IPS DF 6.9 (cell line): Measurements from ENCODE around the gene ZSWIM5.

Experiments
- DNase-seq: peaks from one replicate; pipeline ENCODE4 v3.0.0-alpha.2; 2013; ENCODE audit warnings: low read depth, low spot score
- H3K27ac ChIP-seq: one replicate; pipeline ENCODE4 v1.5.1; 2013; ENCODE audit warnings: low read length, control low read depth
- H3K27me3 ChIP-seq: 2 replicates; pipeline ENCODE4 v1.6.1; 2013; ENCODE audit warnings: mild to moderate bottlenecking, low read length; ENCODE audit not compliant: control insufficient read depth, insufficient read depth
- H3K36me3 ChIP-seq: 2 replicates; pipeline ENCODE4 v1.6.1; 2013; ENCODE audit warnings: low read length; ENCODE audit not compliant: control insufficient read depth, insufficient read depth
- H3K4me1 ChIP-seq: 2 replicates; pipeline ENCODE4 v1.6.1; 2013; ENCODE audit warnings: low read length; ENCODE audit not compliant: control insufficient read depth, insufficient read depth
- H3K4me3 ChIP-seq: 2 replicates; pipeline ENCODE4 v1.5.1; 2013; ENCODE audit warnings: mild to moderate bottlenecking, low read length
- H3K9me3 ChIP-seq: 2 replicates; pipeline ENCODE4 v1.6.1; 2013; ENCODE audit warnings: low read length, inconsistent platforms; ENCODE audit not compliant: control insufficient read depth, insufficient read depth
- WGBS: extraction: QIAGEN DNeasy Blood & Tissue Kit; methylation state at CpG from one replicate; pipeline ENCODE4 v1.1.7; 2013; ENCODE audit warnings: mixed read lengths, missing lambda C conversion rate; ENCODE audit not compliant: insufficient read length, insufficient coverage; 5-methylcytosine and 5-hydroxymethylcytosine counted together

ZSWIM5 gene

DNA sequence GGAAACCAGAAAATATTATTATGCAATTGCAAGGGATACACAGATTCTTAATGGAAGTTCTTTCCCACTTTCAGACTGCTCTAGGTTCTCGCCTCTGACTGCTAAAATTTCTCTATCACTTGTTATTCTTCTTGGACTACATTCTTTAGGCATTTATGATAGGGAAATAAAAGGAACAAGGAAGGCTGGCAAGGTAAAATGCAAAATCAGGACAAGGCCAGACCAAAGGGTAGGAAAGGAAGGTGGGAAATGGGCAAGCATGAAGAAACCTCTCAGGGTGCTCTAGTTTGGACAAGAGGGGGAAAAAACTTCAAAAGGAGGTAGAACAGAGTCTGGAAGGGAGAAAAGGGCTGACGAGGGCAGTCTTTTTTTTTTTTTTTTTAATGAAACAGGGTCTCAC lies 168.2 kb downstream of the ZSWIM5 start:
- DNase-seq: no peak
- Histone ChIP-seq H3K36me3 (no peaks in the 10 kb centered on the region), H3K27me3 (no peaks in the 10 kb centered on the region), H3K9me3 (no peaks in the 10 kb centered on the region), H3K4me3 (no peak overlapping the region), H3K27ac (no peak overlapping the region), H3K4me1 (peaks cover 2% of the 10 kb centered on the region; the same call in 1 of the 2 replicates)
- no CpG with 5 or more reads among the region's 2 CpGs for WGBS

DNA sequence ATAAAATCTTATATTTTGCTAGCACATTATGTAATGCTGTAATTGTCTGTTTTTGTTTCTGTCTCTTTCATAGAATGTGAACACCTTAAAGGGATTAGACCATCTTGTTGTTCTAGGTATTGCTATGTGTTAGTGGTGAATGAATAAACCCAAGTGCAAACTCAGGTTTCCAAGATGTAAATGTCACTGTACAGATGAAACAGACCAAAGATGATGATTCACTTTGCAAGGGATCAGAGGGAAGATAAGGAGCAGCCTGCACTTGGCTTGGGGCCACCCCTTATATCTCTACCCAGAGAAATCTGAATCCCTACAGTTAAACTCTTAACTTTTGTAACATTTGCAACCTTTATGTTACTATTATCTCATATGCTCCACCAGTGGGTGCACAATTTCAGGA lies 168.9 kb downstream of the ZSWIM5 start:
- H3K27ac ChIP-seq: no peak overlapping the region
- DNase-seq: no peak
- H3K4me3 ChIP-seq: no peak overlapping the region
- no peaks in the 10 kb centered on the region for H3K4me1 ChIP-seq
- no peaks in the 10 kb centered on the region for H3K36me3 ChIP-seq
- no peaks in the 10 kb centered on the region for H3K9me3 ChIP-seq
- H3K27me3 ChIP-seq: no peaks in the 10 kb centered on the region

GRCh38 chr1:45035631-45036301 lies 170.6 kb downstream of the ZSWIM5 start:
- DNase-seq: no peak
- Histone ChIP-seq H3K27ac (no peak overlapping the region), H3K4me3 (no peak overlapping the region), H3K9me3 (no peaks in the 10 kb centered on the region), H3K27me3 (no peaks in the 10 kb centered on the region), H3K36me3 (no peaks in the 10 kb centered on the region), H3K4me1 (no peaks in the 10 kb centered on the region)
- WGBS: no CpG with 5 or more reads among the region's 7 CpGs

DNA sequence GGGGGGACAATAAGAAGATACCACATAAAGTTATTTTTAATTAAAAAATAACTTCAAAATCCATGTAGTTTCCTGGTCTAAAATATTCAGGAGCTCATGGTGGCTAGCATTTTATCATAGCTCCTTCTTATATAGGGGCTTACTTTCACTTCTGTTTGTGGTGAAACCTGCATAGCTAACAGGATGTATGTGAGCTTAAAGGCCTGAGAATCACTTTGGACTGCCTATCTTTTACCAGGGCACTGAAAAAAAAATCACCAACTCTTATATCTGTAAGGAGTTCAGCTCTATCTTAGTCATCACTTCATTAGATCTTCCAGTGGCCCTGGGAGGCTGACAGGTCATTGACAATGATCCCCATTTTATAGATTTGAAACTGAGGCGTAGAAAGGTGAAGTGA lies 173.0 kb downstream of the ZSWIM5 start:
- H3K27ac ChIP-seq: no peak overlapping the region
- DNase-seq: no peak
- H3K4me1 ChIP-seq: no peaks in the 10 kb centered on the region
- no peaks in the 10 kb centered on the region for H3K36me3 ChIP-seq
- no CpG with 5 or more reads among the region's 1 CpG for WGBS
- no peak overlapping the region for H3K4me3 ChIP-seq
- H3K9me3 ChIP-seq: no peaks in the 10 kb centered on the region
- H3K27me3 ChIP-seq: no peaks in the 10 kb centered on the region

DNA sequence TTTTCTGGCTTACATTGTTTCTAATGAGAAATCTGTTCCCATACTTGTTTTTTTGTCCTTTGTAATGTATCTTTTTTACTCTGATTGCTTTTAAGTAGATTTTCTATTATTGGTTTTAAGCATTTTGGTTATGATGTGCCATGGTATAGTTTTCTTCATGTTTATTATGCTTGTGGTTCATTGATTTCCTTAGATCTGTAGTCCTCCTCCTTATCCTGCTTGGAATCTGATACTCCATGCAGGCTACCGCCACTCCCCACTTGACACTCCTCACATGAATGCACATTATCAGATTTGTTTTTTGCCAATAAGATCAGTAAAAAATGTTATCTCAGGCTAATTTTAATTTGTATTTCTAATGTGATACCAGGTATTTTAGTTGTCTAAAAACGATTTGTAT lies 173.6 kb downstream of the ZSWIM5 start:
- no peak overlapping the region for H3K4me3 ChIP-seq
- no peaks in the 10 kb centered on the region for H3K4me1 ChIP-seq
- no peaks in the 10 kb centered on the region for H3K36me3 ChIP-seq
- no CpG with 5 or more reads among the region's 2 CpGs for WGBS
- no peak overlapping the region for H3K27ac ChIP-seq
- no peak for DNase-seq
- H3K27me3 ChIP-seq: no peaks in the 10 kb centered on the region
- H3K9me3 ChIP-seq: no peaks in the 10 kb centered on the region

DNA sequence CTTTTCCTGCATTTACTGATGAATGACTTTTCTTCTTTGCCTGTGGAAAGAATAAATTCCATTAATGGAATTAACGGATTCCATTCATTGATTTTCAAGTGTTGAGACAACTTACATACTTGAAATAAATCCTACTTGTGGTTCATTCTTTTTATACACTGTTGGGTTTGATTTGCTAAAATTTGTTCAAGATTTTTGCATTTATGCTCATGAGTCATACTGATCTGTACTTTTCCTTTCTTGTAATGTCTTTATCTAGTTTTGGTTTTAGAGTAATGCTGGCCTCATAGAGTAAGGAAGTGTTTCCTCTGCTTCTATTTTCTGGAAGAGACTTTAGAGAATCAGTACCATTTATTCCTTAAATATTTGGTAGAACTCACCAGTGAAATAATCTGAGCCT lies 180.0 kb downstream of the ZSWIM5 start:
- Histone ChIP-seq H3K9me3 (no peaks in the 10 kb centered on the region), H3K27ac (no peak overlapping the region), H3K4me1 (no peaks in the 10 kb centered on the region), H3K36me3 (no peaks in the 10 kb centered on the region), H3K4me3 (no peak overlapping the region), H3K27me3 (no peaks in the 10 kb centered on the region)
- no peak for DNase-seq
- no CpG with 5 or more reads among the region's 1 CpG for WGBS

GRCh38 chr1:45023663-45024062 lies 182.7 kb downstream of the ZSWIM5 start:
- Histone ChIP-seq H3K36me3 (no peaks in the 10 kb centered on the region), H3K9me3 (no peaks in the 10 kb centered on the region), H3K4me3 (no peak overlapping the region), H3K27me3 (no peaks in the 10 kb centered on the region), H3K4me1 (no peaks in the 10 kb centered on the region), H3K27ac (no peak overlapping the region)
- no peak for DNase-seq
- no CpG with 5 or more reads among the region's 1 CpG for WGBS

- no peaks in the 10 kb centered on the region for H3K4me1 ChIP-seq
- H3K9me3 ChIP-seq: no peaks in the 10 kb centered on the region
- WGBS: no CpG with 5 or more reads among the region's 16 CpGs
- no peaks in the 10 kb centered on the region for H3K27me3 ChIP-seq
- peaks cover 2% of the 10 kb centered on the region; the same call in 1 of the 2 replicates for H3K36me3 ChIP-seq
- no peak overlapping the region for H3K4me3 ChIP-seq
- DNase-seq: no peak
- H3K27ac ChIP-seq: no peak overlapping the region
Measured at GRCh38 chr1:45018599-45019230, 187.7 kb downstream of the ZSWIM5 start.

GRCh38 chr1:45016767-45017166 lies 189.6 kb downstream of the ZSWIM5 start:
- no peak for DNase-seq
- no peak overlapping the region for H3K27ac ChIP-seq
- H3K4me3 ChIP-seq: no peak overlapping the region
- H3K9me3 ChIP-seq: no peaks in the 10 kb centered on the region
- no CpG with 5 or more reads among the region's 6 CpGs for WGBS
- H3K36me3 ChIP-seq: peaks cover 2% of the 10 kb centered on the region; the same call in 1 of the 2 replicates
- peaks cover under 1% of the 10 kb centered on the region; the same call in 1 of the 2 replicates for H3K4me1 ChIP-seq
- no peaks in the 10 kb centered on the region for H3K27me3 ChIP-seq

- H3K36me3 ChIP-seq: peaks cover 2% of the 10 kb centered on the region; the same call in 1 of the 2 replicates
- no peaks in the 10 kb centered on the region for H3K27me3 ChIP-seq
- no CpG with 5 or more reads among the region's 2 CpGs for WGBS
- H3K4me1 ChIP-seq: peaks cover 4% of the 10 kb centered on the region; the same call in 1 of the 2 replicates
- no peaks in the 10 kb centered on the region for H3K9me3 ChIP-seq
- H3K27ac ChIP-seq: no peak overlapping the region
- no peak for DNase-seq
- no peak overlapping the region for H3K4me3 ChIP-seq
Measured at GRCh38 chr1:45016090-45016697, 190.2 kb downstream of the ZSWIM5 start.
